ENCODE results near the gene DLG5. TPM values are rescaled to one million over a fixed set of nuclear protein-coding genes. Genes with fewer than 3 reads are reported as not detected.

DLG5 gene
- total and polyA plus RNA-seq, 9 of the 15 experiments (the other 6 are each of a cell fraction or from before 2014, with no cell fraction given), result 1.4 to 26.8 (median 11.2) TPM

DNA sequence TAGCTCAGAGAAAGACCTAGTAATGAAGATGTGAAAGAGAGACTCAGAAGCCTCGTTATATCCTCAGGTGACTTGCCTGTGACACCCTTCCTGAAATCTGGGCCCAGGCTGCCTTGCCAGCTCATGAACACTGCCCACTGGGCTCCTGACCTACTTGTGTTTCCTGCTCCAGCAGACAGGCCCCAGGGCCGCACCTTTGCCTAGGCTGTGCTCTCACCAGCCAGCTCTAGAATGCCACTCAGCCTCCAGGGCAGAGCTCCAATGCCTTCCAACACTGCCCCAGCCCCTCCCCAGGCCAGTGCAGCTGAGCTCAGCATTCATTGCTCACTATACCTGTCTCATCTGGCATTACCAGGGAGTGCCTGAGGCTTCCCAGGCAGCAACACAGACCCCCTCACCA lies 94.3 kb downstream of the DLG5 start:
- H3K4me3 ChIP-seq, result no peak overlapping the region

More for the DNA sequence above, 94.3 kb downstream of the DLG5 start:
- WGBS (ENCODE audit: insufficient coverage, low coverage, missing lambda C conversion rate), result 83% methylated on average over 2 of the region's 2 CpGs
- peaks cover 78% of the 10 kb centered on the region for H3K36me3 ChIP-seq (ENCODE audit: control insufficient read depth, insufficient read depth, low read length)
- CTCF ChIA-PET (ENCODE audit: low intra/inter-chr PET ratio), result no interaction called here
- H4K20me1 ChIP-seq (replicated peaks; ENCODE audit: control insufficient read depth, insufficient read depth, low read length), result no peaks in the 10 kb centered on the region
- DNase-seq (ENCODE audit: extremely low read depth in 1 of 4, low spot score in 3 of 4) (no peak), ATAC-seq (no peak), FAIRE-seq (no peak)
- H3K9me1 ChIP-seq (ENCODE audit: control insufficient read depth, insufficient read depth, low read length), result no peaks in the 10 kb centered on the region
- in situ Hi-C loops (cut with MboI) (no loop called here), intact Hi-C loops (cut with micrococcal nuclease) (no loop called here)
- peaks cover 16 to 19% of the 10 kb centered on the region in 2 experiments for H3K4me1 ChIP-seq (replicated peaks in 1 of 2; ENCODE audit: control insufficient read depth in 2 of 2, insufficient read depth in 2 of 2, low read length in 2 of 2)
- H2AFZ ChIP-seq (ENCODE audit: low read depth, low read length), result no peak overlapping the region
- H3K79me2 ChIP-seq (ENCODE audit: control insufficient read depth, insufficient read depth, low read length), result no peaks in the 10 kb centered on the region; the same call in 2 of the 3 replicates
- H3K27ac ChIP-seq (ENCODE audit: extremely low read depth, low read depth, low read length), result no peak overlapping the region
- H3K9me3 ChIP-seq (replicated peaks; ENCODE audit: control insufficient read depth, insufficient read depth, low read depth, low read length), result no peaks in the 10 kb centered on the region
- POLR2A ChIA-PET, result interaction anchor here (0.7 to 1.6 kb wide), 5 partner anchors 10 to 204 kb away, joined by 3 to 6 read pairs (median 4); no protein-coding TSS in a partner anchor
- no peak for TF ChIP-seq SP1 (CRISPR knock-in tag; IDR thresholded peaks at IDR 0.05)
- TF ChIP-seq ZC3H4 (CRISPR knock-in tag; IDR thresholded peaks at IDR 0.05; ENCODE audit: borderline replicate concordance), result no peak
- TF ChIP-seq, protein P1, sequence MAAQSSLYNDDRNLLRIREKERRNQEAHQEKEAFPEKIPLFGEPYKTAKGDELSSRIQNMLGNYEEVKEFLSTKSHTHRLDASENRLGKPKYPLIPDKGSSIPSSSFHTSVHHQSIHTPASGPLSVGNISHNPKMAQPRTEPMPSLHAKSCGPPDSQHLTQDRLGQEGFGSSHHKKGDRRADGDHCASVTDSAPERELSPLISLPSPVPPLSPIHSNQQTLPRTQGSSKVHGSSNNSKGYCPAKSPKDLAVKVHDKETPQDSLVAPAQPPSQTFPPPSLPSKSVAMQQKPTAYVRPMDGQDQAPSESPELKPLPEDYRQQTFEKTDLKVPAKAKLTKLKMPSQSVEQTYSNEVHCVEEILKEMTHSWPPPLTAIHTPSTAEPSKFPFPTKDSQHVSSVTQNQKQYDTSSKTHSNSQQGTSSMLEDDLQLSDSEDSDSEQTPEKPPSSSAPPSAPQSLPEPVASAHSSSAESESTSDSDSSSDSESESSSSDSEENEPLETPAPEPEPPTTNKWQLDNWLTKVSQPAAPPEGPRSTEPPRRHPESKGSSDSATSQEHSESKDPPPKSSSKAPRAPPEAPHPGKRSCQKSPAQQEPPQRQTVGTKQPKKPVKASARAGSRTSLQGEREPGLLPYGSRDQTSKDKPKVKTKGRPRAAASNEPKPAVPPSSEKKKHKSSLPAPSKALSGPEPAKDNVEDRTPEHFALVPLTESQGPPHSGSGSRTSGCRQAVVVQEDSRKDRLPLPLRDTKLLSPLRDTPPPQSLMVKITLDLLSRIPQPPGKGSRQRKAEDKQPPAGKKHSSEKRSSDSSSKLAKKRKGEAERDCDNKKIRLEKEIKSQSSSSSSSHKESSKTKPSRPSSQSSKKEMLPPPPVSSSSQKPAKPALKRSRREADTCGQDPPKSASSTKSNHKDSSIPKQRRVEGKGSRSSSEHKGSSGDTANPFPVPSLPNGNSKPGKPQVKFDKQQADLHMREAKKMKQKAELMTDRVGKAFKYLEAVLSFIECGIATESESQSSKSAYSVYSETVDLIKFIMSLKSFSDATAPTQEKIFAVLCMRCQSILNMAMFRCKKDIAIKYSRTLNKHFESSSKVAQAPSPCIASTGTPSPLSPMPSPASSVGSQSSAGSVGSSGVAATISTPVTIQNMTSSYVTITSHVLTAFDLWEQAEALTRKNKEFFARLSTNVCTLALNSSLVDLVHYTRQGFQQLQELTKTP (IDR thresholded peaks at IDR 0.05; ENCODE audit: low read depth in 1 of 2, partially characterized antibody in 2 of 2), result no peak
- TF ChIP-seq NCOA4 (IDR thresholded peaks at IDR 0.05; ENCODE audit: partially characterized antibody), result no peak
- TF ChIP-seq, protein P2, sequence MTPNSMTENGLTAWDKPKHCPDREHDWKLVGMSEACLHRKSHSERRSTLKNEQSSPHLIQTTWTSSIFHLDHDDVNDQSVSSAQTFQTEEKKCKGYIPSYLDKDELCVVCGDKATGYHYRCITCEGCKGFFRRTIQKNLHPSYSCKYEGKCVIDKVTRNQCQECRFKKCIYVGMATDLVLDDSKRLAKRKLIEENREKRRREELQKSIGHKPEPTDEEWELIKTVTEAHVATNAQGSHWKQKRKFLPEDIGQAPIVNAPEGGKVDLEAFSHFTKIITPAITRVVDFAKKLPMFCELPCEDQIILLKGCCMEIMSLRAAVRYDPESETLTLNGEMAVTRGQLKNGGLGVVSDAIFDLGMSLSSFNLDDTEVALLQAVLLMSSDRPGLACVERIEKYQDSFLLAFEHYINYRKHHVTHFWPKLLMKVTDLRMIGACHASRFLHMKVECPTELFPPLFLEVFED (CRISPR knock-in tag; conservative IDR thresholded peaks at IDR 0.05), result no peak
- no peak for TF ChIP-seq RAD51 (IDR thresholded peaks at IDR 0.05; ENCODE audit: borderline replicate concordance, low read depth)
- TF ChIP-seq SMARCA4 (IDR thresholded peaks at IDR 0.05), result no peak
- no peak for TF ChIP-seq OTX1 (CRISPR knock-in tag; IDR thresholded peaks at IDR 0.05)
- TF ChIP-seq, protein P3, sequence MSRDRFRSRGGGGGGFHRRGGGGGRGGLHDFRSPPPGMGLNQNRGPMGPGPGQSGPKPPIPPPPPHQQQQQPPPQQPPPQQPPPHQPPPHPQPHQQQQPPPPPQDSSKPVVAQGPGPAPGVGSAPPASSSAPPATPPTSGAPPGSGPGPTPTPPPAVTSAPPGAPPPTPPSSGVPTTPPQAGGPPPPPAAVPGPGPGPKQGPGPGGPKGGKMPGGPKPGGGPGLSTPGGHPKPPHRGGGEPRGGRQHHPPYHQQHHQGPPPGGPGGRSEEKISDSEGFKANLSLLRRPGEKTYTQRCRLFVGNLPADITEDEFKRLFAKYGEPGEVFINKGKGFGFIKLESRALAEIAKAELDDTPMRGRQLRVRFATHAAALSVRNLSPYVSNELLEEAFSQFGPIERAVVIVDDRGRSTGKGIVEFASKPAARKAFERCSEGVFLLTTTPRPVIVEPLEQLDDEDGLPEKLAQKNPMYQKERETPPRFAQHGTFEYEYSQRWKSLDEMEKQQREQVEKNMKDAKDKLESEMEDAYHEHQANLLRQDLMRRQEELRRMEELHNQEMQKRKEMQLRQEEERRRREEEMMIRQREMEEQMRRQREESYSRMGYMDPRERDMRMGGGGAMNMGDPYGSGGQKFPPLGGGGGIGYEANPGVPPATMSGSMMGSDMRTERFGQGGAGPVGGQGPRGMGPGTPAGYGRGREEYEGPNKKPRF (IDR thresholded peaks at IDR 0.05; ENCODE audit: low read depth, low read length), result no peak
- H3K27me3 ChIP-seq (ENCODE audit: control insufficient read depth in 2 of 2, insufficient read depth in 2 of 2, low read length in 2 of 2), result no peaks in the 10 kb centered on the region
- no peak overlapping the region for H3K4me2 ChIP-seq (ENCODE audit: insufficient read depth, low read length)
- BruUV-seq (replicated peaks), result no TSS peak
- no peak overlapping the region for H3K9ac ChIP-seq (ENCODE audit: insufficient read depth in 1 of 2, low read depth in 2 of 2, low read length in 2 of 2)
